HEK293 (cell line): ENCODE measurements around the gene PSMC4.

Source experiments
- CTCF ChIA-PET: fragments of 350-600 bp; formaldehyde crosslinking; extraction: SDS; loops from one replicate; lab custom pipeline; 2021; ENCODE audit warnings: antibody characterized with exemption; lab: Yijun Ruan, JAX
- POLR2A ChIA-PET: fragments of 300-600 bp; formaldehyde crosslinking; extraction: SDS; loops from one replicate; lab custom pipeline; 2020; ENCODE audit warnings: antibody characterized with exemption, inconsistent platforms; lab: Yijun Ruan, JAX
- H3K27ac ChIP-seq: fragments of 200-500 bp; sonication (Bioruptor generic); 2 replicates; pipeline ENCODE4 v1.5.1; 2014; ENCODE audit warnings: low read depth, low read length, control low read depth, inconsistent platforms; ENCODE audit errors: extremely low read depth
- H3K36me3 ChIP-seq, 2 experiments: fragments of 200-500 bp in 1 of 2; sonication (Bioruptor generic) in 1 of 2; 1 replicate in 1 of 2; 2 replicates in 1 of 2; pipeline ENCODE4 v1.5.1; 2014 to 2017; ENCODE audit warnings: inconsistent platforms in 2 of 2, low read length in 2 of 2; ENCODE audit not compliant: control insufficient read depth in 2 of 2, insufficient read depth in 1 of 2
- H3K4me1 ChIP-seq: fragments of 200-500 bp; sonication (Bioruptor generic); 2 replicates; pipeline ENCODE4 v1.5.1; 2014; ENCODE audit warnings: mild to moderate bottlenecking, low read length, inconsistent platforms; ENCODE audit not compliant: control insufficient read depth, insufficient read depth
- H3K4me3 ChIP-seq: 2 replicates; pipeline ENCODE4 v1.5.1; 2011; ENCODE audit warnings: low read depth, mild to moderate bottlenecking, control low read depth, low read length, moderate library complexity
- H3K9me3 ChIP-seq: fragments of 200-500 bp; sonication (Bioruptor generic); 2 replicates; pipeline ENCODE4 v1.5.1; 2014; ENCODE audit warnings: low read depth, low read length, inconsistent platforms; ENCODE audit not compliant: control insufficient read depth, insufficient read depth
- GFI1B ChIP-seq: fragments of 450-650 bp; formaldehyde crosslinking; IDR thresholded peaks from 2 replicates; pipeline ENCODE4 v1.5.1; 2016; ENCODE audit warnings: missing biosample characterization, missing genetic modification characterization
- GLI2 ChIP-seq: fragments of 450-650 bp; formaldehyde crosslinking; IDR thresholded peaks from 2 replicates; pipeline ENCODE4; 2017; ENCODE audit warnings: missing biosample characterization, missing genetic modification characterization, low read depth, borderline replicate concordance
- REPIN1 ChIP-seq: fragments of 450-650 bp; formaldehyde crosslinking; IDR thresholded peaks from 2 replicates; pipeline ENCODE4 v1.5.1; 2017; ENCODE audit warnings: missing biosample characterization, missing genetic modification characterization, low read depth
- ZFP3 ChIP-seq: fragments of 450-650 bp; formaldehyde crosslinking; IDR thresholded peaks from 2 replicates; pipeline ENCODE4 v1.5.1; 2016; ENCODE audit warnings: low read depth, missing biosample characterization, missing genetic modification characterization
- ZNF114 ChIP-seq: fragments of 450-650 bp; formaldehyde crosslinking; IDR thresholded peaks from 2 replicates; pipeline ENCODE4 v1.5.0; 2017; ENCODE audit warnings: missing biosample characterization, missing genetic modification characterization
- ZNF146 ChIP-seq: fragments of 450-650 bp; formaldehyde crosslinking; IDR thresholded peaks from 2 replicates; pipeline ENCODE4 v1.5.1; 2016; ENCODE audit warnings: missing biosample characterization, missing genetic modification characterization
- ZNF2 ChIP-seq: fragments of 450-650 bp; formaldehyde crosslinking; IDR thresholded peaks from 2 replicates; pipeline ENCODE4 v1.5.1; 2016; ENCODE audit warnings: missing biosample characterization, missing genetic modification characterization
- ZNF274 ChIP-seq, 2 experiments: fragments of 200-500 bp in 1 of 2; fragments of 450-650 bp in 1 of 2; sonication (Bioruptor generic) in 1 of 2; formaldehyde crosslinking in 1 of 2; IDR thresholded peaks; 2 replicates each; pipeline versions ENCODE4 v1.5.1 to v1.6.1; 2014 to 2016; ENCODE audit warnings: borderline replicate concordance in 1 of 2, inconsistent platforms in 1 of 2, low read length in 1 of 2, missing biosample characterization in 1 of 2, missing genetic modification characterization in 1 of 2
- ZNF366 ChIP-seq: fragments of 450-650 bp; formaldehyde crosslinking; conservative IDR thresholded peaks from 2 replicates; pipeline ENCODE4 v1.5.1; 2016; ENCODE audit warnings: missing biosample characterization, missing genetic modification characterization
- ZNF404 ChIP-seq: fragments of 450-650 bp; formaldehyde crosslinking; IDR thresholded peaks from 2 replicates; pipeline ENCODE4 v1.5.1; 2017; ENCODE audit warnings: missing biosample characterization, missing genetic modification characterization
- ZNF423 ChIP-seq: fragments of 450-650 bp; formaldehyde crosslinking; IDR thresholded peaks from 2 replicates; pipeline ENCODE4 v1.5.1; 2016; ENCODE audit warnings: missing biosample characterization, missing genetic modification characterization
- ZNF510 ChIP-seq: fragments of 450-650 bp; formaldehyde crosslinking; IDR thresholded peaks from 2 replicates; pipeline ENCODE4 v1.5.1; 2018; ENCODE audit warnings: mild to moderate bottlenecking, missing genetic modification characterization, missing biosample characterization; ENCODE audit not compliant: insufficient replicate concordance
- ZNF530 ChIP-seq: fragments of 450-650 bp; formaldehyde crosslinking; IDR thresholded peaks from 2 replicates; pipeline ENCODE4 v1.5.1; 2016; ENCODE audit warnings: low read depth, missing biosample characterization, missing genetic modification characterization
- ZNF837 ChIP-seq: fragments of 450-650 bp; formaldehyde crosslinking; IDR thresholded peaks from 2 replicates; pipeline ENCODE4 v1.5.1; 2016; ENCODE audit warnings: missing biosample characterization, missing genetic modification characterization
- ZSCAN23 ChIP-seq: fragments of 450-650 bp; formaldehyde crosslinking; IDR thresholded peaks from 2 replicates; pipeline ENCODE4 v1.5.1; 2016; ENCODE audit warnings: missing biosample characterization, missing genetic modification characterization
- TF ChIP-seq, protein P1 (sequence below): fragments of 450-650 bp; formaldehyde crosslinking; IDR thresholded peaks from 2 replicates; pipeline ENCODE4 v1.5.1; 2016; ENCODE audit warnings: missing biosample characterization, missing genetic modification characterization
- TF ChIP-seq, protein P2 (sequence below): fragments of 450-650 bp; formaldehyde crosslinking; IDR thresholded peaks from 2 replicates; pipeline ENCODE4; 2016; ENCODE audit warnings: missing biosample characterization, missing genetic modification characterization
- TF ChIP-seq, protein P3 (sequence below): fragments of 450-650 bp; formaldehyde crosslinking; IDR thresholded peaks from 2 replicates; pipeline ENCODE4 v1.5.1; 2016; ENCODE audit warnings: missing biosample characterization, missing genetic modification characterization

The PSMC4 gene

DNA sequence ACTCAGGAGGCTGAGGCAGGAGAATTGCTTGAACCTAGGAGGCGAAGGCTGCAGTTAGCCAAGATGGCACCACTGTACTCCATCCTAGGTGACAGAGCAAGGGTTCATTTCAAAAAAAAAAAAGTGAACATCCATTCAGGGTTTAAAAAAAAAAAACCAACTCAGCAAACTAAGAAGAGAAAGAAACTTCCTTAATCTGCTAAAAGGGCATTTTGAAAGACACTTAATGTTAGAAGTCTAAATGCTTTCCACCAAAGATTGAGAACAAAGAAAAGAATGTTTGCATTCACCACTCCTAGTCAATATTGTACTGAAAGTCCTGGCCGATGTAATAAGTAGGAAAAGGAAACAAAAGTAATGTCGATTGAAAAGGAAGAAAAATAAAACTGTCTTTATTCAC, 7.1 kb upstream of the PSMC4 start:
- Histone ChIP-seq H3K9me3 (peaks cover 2% of the 10 kb centered on the region; the same call in 1 of the 2 replicates), H3K27ac (no peak overlapping the region), H3K4me1 (peaks cover 3% of the 10 kb centered on the region), H3K4me3 (no peak overlapping the region), H3K36me3 (peaks cover 0 to 3% of the 10 kb centered on the region in 2 experiments; a peak in 2 of 3 replicates)
- TF ChIP-seq ZNF146 (tag by site-specific recombination) (no peak), ZFP3 (tag by site-specific recombination) (no peak), ZSCAN23 (tag by site-specific recombination) (no peak), ZNF510 (tag by site-specific recombination) (no peak), GFI1B (tag by site-specific recombination) (no peak), REPIN1 (tag by site-specific recombination) (no peak)
- TF ChIP-seq, protein P1, sequence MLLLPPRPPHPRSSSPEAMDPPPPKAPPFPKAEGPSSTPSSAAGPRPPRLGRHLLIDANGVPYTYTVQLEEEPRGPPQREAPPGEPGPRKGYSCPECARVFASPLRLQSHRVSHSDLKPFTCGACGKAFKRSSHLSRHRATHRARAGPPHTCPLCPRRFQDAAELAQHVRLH = no peak
- POLR2A ChIA-PET = no interaction called here
- CTCF ChIA-PET = no interaction called here

DNA sequence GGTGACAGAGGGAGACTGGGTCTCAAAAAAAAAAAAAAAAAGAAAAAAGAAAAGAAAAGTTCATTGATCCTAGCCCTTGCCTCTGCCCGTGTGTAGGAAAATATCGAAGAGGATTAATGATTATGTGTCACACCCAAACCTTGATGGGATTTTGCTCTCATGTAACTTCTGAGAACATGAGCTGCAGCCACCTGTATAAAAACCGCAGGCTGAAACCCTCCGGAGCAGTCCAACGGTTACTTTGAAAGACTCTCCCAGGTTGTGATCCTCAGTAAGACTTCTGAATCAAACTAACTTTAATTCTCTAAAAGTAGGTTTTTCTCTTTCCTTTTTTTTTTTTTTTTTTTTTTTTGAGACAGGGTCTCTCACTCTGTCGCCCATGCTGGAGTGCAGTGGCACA, 4.3 kb upstream of the PSMC4 start:
- CTCF ChIA-PET = no interaction called here
- TF ChIP-seq ZNF366 (tag by site-specific recombination) (no peak), ZNF274 (IDR thresholded peaks at IDR 0.05; ENCODE audit: low read length) (no peak), ZNF274 (tag by site-specific recombination; IDR thresholded peaks at IDR 0.05; ENCODE audit: borderline replicate concordance) (no peak), ZNF404 (tag by site-specific recombination) (no peak), ZNF837 (no peak), GLI2 (no peak), ZNF2 (no peak)
- H3K36me3 ChIP-seq = peaks cover 0 to 11% of the 10 kb centered on the region in 2 experiments; a peak in 2 of 3 replicates
- H3K27ac ChIP-seq = no peak overlapping the region
- peaks cover 9% of the 10 kb centered on the region for H3K4me1 ChIP-seq
- H3K9me3 ChIP-seq = peaks cover 2% of the 10 kb centered on the region; the same call in 1 of the 2 replicates
- POLR2A ChIA-PET = no interaction called here
- no peak overlapping the region for H3K4me3 ChIP-seq

DNA sequence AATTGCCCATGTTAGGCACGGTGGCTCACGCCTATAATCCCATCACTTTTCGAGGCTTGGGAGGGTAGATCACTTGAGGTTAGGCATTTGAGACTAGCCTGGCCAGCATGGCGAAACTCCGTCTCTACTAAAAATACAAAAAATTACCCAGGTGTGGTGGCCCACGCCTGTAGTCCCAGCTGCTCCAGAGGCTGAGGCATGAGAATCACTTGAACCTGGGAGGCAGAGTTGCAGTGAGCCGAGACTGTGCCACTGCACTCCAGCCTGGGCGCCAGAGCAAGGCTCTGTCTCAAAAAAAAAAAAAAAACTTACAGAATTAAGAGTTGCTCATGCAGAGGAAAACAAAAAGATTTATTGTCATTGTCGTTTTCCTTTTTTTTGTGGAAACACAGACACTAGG, 3.4 kb upstream of the PSMC4 start:
- ChIA-PET CTCF (interaction anchor here (4.0 kb wide), 1 partner anchor 123 kb away, joined by 49 read pairs; the partner anchor contains the start of gene FBL), POLR2A (interaction anchor here (0.5 kb wide), 1 partner anchor 1154 kb away, joined by 4 read pairs; no protein-coding TSS in a partner anchor)
- peaks cover 7 to 16% of the 10 kb centered on the region in 2 experiments for H3K36me3 ChIP-seq
- TF ChIP-seq, protein P2, sequence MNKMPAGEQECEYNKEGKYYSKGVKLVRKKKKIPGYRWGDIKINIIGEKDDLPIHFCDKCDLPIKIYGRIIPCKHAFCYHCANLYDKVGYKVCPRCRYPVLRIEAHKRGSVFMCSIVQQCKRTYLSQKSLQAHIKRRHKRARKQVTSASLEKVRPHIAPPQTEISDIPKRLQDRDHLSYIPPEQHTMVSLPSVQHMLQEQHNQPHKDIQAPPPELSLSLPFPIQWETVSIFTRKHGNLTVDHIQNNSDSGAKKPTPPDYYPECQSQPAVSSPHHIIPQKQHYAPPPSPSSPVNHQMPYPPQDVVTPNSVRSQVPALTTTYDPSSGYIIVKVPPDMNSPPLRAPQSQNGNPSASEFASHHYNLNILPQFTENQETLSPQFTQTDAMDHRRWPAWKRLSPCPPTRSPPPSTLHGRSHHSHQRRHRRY (tag by site-specific recombination) = no peak
- TF ChIP-seq, protein P3, sequence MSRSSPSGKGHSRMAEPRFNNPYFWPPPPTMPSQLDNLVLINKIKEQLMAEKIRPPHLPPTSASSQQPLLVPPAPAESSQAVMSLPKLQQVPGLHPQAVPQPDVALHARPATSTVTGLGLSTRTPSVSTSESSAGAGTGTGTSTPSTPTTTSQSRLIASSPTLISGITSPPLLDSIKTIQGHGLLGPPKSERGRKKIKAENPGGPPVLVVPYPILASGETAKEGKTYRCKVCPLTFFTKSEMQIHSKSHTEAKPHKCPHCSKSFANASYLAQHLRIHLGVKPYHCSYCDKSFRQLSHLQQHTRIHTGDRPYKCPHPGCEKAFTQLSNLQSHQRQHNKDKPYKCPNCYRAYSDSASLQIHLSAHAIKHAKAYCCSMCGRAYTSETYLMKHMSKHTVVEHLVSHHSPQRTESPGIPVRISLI = 0 out of 2 replicates have a peak, but pooled peaks have one; percentile 33
- H3K27ac ChIP-seq = no peak overlapping the region
- peaks cover 14% of the 10 kb centered on the region for H3K4me1 ChIP-seq
- no peak overlapping the region for H3K4me3 ChIP-seq
- peaks cover 2% of the 10 kb centered on the region; the same call in 1 of the 2 replicates for H3K9me3 ChIP-seq

DNA sequence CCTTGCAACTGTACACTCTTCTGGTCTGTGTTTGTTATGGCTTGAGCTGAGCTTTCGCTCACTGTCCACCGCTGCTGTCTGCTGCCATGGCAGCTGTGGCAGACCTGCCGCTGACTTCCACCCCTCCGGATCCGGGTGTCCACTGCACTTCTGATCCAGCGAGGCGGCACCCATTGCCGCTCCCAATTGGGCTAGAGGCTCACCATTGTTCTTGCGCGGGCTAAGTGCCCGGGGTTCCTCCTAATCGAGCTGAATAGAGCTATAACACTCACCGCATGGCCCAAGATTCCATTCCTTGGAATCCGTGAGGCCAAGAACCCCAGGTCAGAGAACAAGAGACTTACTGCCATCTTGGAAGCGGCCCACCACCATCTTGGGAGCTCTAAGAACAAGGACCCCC, 2.2 kb upstream of the PSMC4 start:
- Histone ChIP-seq H3K27ac (no peak overlapping the region; the same call in 1 of the 2 replicates), H3K4me3 (no peak overlapping the region), H3K9me3 (no peaks in the 10 kb centered on the region), H3K36me3 (peaks cover 19 to 26% of the 10 kb centered on the region in 2 experiments), H3K4me1 (peaks cover 14% of the 10 kb centered on the region)
- CTCF ChIA-PET = interaction anchor here (0.5 to 4.0 kb wide), 8 partner anchors 33 to 1924 kb away, joined by 3 to 49 read pairs (median 3); partner anchors contain the start of gene FBL
- POLR2A ChIA-PET = interaction anchor here (0.7 kb wide), 1 partner anchor 28 kb away, joined by 4 read pairs; the partner anchor contains the start of gene ZNF546
- TF ChIP-seq, protein P3 = no peak
- no peak for TF ChIP-seq ZNF530
- no peak for TF ChIP-seq ZNF423 (tag by site-specific recombination)
- TF ChIP-seq ZNF114 (tag by site-specific recombination) = 0 out of 2 replicates have a peak, but pooled peaks have one; percentile 55
